GM21529 (cell line): ENCODE results near the gene EXOC4.
"Not testable (repeated sequence)": the region's sequence is repeated elsewhere in the genome, so short reads cannot be mapped to it uniquely, and the experiment has no call there.

Source experiments
- ATAC-seq: cut with Tn5 transposase; IDR thresholded peaks from one replicate; pipeline ENCODE4 v1.9.1; 2021; ENCODE audit not compliant: unreplicated experiment

The EXOC4 gene

GRCh38 chr7:133275008-133275407 is 22.1 kb downstream of the EXOC4 start:
- ATAC-seq: no peak

- no peak for ATAC-seq
Observed at GRCh38 chr7:133275446-133276095, 22.7 kb downstream of the EXOC4 start.

- ATAC-seq: not testable (repeated sequence)
Observed at GRCh38 chr7:133278975-133279374, 26.1 kb downstream of the EXOC4 start.

- no peak for ATAC-seq
Observed at GRCh38 chr7:133282094-133282493, 29.2 kb downstream of the EXOC4 start.

DNA sequence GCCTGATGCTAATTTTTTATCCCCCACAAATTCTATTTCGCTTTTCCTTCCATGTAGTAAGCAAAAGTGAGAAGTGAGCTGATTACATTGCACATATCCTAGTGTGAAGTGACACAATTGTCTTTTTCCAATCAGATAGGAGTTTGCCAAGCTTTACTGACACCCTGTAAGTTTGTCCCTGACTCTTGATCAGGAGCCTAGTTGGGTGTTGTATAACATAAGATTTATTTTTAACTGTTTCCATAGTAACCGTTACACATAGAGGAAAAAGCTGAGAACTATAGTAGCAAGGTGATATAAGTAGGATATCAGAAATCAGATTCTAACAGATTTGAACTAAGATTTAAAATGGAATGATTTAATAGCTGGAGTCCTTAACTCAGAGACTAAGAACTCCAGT is 31.2 kb downstream of the EXOC4 start:
- ATAC-seq: no peak

DNA sequence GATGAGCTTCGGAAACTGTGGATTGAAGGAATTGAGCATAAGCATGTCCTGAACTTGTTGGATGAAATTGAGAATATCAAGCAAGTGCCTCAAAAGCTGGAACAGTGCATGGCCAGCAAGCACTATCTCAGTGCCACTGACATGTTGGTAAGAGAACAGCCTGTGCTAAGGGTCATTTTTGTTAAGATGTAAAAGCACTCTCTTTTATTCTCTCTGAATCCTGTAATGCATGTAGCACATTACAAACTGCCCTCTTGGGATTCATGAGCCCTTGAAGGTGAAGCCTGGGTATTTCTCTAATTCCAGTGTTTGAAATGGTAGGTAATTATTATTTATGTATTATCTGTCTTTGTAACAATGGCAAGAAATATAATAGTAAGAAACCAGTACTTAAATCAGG is 36.1 kb downstream of the EXOC4 start:
- no peak for ATAC-seq

GRCh38 chr7:133290041-133290440 is 37.2 kb downstream of the EXOC4 start:
- no peak for ATAC-seq

DNA sequence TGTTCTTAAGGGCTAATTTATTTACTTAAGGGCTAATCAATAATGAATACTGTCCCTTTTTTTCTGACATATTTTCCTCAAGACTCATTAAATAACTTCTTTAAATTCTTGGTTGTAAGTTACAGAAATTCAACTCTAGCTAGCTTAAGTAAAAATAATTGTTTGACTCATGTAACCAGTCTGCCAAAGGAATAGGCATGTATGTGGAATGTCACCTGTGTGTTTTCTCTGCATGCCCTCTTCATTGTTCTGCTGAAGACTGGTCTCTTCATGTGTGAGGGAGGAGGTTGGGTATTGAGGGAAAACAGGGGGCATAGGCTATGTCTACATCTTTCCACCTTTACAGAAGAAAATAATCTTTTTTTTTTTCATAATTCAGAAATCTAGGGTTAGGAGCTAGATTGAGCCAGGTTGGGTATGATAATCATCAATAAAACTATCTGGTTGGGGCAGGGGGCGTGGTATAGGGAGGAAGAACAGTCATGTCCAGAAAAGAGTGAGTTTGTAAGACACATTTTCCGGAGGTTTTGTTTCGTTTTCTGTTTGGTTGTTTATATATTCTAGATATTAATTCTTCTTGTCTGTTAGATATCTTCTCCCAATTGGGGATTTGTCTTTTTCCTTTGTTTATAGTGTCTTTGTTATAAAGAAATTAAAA is 37.9 kb downstream of the EXOC4 start:
- no peak for ATAC-seq

DNA sequence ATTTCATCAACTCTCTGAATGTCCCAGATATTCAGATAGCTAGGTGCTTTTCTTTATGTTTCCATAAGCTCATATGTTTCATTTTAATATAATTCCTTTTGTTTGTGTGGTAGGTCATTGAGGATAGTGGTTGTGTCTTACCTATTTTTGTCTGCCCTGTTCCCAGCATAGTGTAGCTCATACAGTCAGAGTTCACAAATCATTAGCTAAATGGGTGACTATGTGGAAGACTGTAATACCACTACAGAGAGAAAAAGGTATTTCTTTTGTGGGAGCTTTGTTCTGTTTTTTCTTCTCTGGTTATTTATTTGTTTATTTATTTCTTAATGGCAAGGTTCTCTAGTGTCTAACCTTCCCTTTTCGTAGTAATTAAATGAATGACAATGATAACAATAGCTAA is 39.8 kb downstream of the EXOC4 start:
- no peak for ATAC-seq

DNA sequence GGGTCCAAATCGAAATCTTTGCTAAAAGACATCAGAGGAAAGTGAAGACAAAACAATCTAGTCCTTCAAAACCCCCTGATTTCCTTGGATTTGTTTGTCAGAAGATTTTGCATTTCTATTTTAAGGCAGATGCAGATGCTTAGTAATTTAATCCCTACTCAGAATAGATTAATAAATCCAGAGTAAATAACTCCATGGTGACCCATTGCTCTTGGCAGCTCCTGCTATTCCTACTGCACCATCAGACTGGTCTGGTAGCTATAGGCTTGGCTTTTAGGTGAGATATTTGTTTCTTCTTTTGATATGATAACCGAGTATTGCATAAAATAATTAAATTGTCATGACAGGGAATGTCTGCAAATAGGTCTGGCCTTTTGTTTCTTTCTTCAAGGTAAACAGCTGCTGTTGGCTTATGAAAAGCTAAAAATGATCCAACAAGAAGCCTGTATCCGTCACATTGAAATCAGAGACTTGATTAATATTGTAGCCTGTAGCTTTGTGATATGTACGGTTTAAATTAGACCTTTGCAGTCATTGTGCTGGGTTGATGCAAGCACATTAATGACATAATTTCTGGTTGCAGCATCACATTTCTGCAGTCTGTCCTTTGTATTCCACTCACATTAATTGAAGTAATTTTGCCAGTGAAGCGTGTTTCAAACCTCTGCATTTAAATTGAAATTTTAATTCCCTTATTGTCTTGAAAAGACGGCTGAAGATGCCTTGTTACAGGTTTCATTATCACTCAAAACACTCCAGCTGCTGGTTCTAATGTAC is 40.7 kb downstream of the EXOC4 start:
- no peak for ATAC-seq

DNA sequence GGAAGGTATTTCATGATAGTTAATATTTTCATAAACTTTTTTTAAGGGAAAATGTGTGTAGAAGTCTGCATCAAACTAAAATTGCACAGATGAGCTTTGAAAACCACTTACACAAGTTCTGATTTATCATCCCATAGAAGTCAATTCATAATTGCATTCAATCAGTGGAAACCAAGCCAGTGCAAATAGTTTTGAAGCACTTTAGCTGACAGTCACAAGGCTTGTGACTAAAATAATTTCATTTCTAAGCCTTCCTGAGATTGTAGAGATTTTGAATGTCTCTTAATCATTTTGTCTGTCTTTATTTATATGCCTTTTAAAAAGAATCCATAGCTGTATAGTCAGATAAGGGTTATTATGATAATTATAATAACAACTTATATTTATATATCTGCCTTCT is 41.4 kb downstream of the EXOC4 start:
- no peak for ATAC-seq

- ATAC-seq: no peak
Observed at GRCh38 chr7:133295484-133295883, 42.6 kb downstream of the EXOC4 start.

- ATAC-seq: no peak
Observed at GRCh38 chr7:133297093-133297492, 44.2 kb downstream of the EXOC4 start.

- ATAC-seq: no peak
Observed at GRCh38 chr7:133298080-133298479, 45.2 kb downstream of the EXOC4 start.

DNA sequence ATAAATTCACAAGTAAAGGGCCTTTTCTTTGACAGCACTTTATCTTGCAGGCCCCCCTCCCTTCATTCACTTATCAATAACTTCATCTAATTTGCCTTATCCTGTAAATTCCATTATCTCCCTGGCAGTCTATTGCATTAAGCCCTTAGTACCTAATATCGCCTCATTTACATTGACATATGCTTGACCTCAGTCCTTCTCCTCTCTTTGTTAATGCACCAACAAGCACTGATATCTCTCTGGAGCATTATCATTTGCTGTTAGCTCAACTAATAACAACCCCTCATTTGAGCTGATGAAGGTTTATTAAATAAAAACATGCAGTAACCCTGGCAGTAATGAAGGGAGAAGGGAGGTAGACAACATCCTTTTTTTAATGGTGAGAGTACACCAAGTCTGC is 46.8 kb downstream of the EXOC4 start:
- ATAC-seq: no peak

DNA sequence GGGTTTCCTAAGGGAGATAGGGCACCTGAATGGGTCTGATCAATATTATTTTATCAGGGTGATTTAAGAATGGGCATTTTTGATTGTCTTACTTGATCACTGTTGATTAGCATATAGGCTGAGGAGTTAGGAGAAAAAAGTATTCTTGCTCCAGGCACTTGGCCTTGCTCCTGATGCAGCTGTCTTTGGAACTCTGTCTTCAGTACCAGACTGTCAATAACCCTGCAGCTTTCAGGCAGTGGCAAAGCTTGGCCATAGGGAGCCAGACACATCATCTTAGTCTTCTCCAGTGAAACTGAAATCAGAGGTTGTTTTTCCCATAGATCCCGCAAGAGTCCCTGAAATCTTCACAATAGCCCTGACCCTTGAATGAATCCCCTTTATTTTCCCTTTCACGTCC is 47.2 kb downstream of the EXOC4 start:
- ATAC-seq: no peak

- ATAC-seq: no peak
Observed at GRCh38 chr7:133300811-133301210, 47.9 kb downstream of the EXOC4 start.

GRCh38 chr7:133301444-133301843 is 48.6 kb downstream of the EXOC4 start:
- no peak for ATAC-seq

DNA sequence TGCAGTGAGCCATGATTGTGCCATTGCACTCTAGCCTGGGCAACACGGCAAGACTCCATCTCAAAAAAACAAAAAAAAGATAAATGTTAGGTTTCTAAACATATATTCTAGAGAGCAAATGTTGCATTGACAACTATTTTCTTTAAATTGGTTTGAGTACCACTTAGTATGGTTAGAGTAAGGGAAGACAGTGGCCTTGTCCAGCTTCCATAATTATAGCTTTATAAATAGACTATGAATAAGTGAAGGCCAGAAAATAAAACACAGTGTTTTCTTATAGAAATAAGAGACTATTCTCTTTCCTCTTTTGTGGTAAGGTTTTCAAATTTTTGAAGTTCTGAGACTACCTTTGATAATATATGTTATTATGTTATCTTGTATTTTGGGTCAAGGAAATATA is 50.5 kb downstream of the EXOC4 start:
- ATAC-seq: no peak

GRCh38 chr7:133303931-133304330 is 51.1 kb downstream of the EXOC4 start:
- ATAC-seq: no peak

DNA sequence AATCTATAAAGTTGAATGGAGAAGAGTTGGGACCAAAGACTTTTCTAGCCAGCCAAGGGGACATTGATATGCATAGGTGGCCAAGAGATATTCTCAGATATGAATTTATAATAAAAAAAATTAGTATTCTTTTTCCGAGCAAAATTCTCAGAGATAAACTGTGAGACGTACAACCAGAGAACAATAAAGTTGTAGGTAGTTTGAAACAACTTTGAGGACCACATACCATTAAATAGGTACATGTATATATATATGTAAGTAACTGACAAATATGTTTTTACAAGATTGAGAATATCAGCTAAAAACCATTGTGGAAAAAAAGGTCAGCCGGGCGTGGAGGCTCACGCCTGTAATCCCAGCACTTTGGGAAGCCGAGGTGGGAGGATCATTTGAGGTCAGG is 56.5 kb downstream of the EXOC4 start:
- no peak for ATAC-seq

- ATAC-seq: no peak
Observed at GRCh38 chr7:133310232-133310862, 57.5 kb downstream of the EXOC4 start.
